Keratinocyte (primary cell): ENCODE data around the gene FKBP11.

Source experiments
- CTCF ChIP-seq, 3 experiments: IDR thresholded peaks in 1 of 3; conservative IDR thresholded peaks in 1 of 3; optimal IDR thresholded peaks in 1 of 3; 2 replicates in 2 of 3; 3 replicates in 1 of 3; pipeline versions ENCODE3 to v1.5.1; 2011; ENCODE audit warnings: low read length in 3 of 3, mild to moderate bottlenecking in 3 of 3, moderate library complexity in 2 of 3, control low read depth in 1 of 3, inconsistent platforms in 1 of 3; ENCODE audit not compliant: insufficient read depth in 2 of 3; ENCODE audit errors: extremely low read depth in 1 of 3
- EZH2 ChIP-seq: IDR thresholded peaks from one replicate; pipeline ENCODE4 v1.6.1; 2012; ENCODE audit warnings: inconsistent platforms, mild to moderate bottlenecking, low read length, moderate library complexity

GRCh38 chr12:48917857-48918537 is 7.3 kb downstream of the FKBP11 start:
- TF ChIP-seq CTCF (optimal IDR thresholded peaks at IDR 0.05 in 1 of 3, IDR thresholded peaks at IDR 0.05 in 1 of 3, conservative IDR thresholded peaks at IDR 0.05 in 1 of 3; ENCODE audit: extremely low read depth in 1 of 3, insufficient read depth in 2 of 3, low read length in 3 of 3) (no peak), EZH2 (no peak)
